ENCODE data around the gene ADH1C.
"Not testable (repeated sequence)": the region's sequence is repeated elsewhere in the genome, so short reads cannot be mapped to it uniquely, and the experiment has no call there.

The ADH1C gene

DNA sequence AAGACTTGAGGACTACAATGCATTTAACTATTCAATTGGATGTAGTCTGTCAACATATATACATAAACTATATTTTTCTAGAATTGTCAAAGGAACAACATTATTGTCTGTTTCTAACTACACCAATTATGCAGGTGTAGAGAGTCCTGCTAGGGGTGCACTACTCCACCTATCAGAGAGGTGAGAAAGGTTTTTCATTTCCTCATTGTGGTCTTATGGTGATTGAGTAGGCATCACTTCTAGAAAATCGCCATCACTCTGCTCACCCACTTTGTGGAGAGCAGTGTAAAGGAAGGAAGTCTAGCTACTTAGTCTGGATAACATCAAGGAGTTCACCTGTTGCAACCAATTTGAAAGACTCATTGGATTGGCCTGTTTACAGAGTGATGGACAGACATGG is 4.4 kb upstream of the ADH1C start:
- DNase-seq: no peak

GRCh38 chr4:99356149-99356548 is 3.6 kb upstream of the ADH1C start:
- DNase-seq: not testable (repeated sequence)

DNA sequence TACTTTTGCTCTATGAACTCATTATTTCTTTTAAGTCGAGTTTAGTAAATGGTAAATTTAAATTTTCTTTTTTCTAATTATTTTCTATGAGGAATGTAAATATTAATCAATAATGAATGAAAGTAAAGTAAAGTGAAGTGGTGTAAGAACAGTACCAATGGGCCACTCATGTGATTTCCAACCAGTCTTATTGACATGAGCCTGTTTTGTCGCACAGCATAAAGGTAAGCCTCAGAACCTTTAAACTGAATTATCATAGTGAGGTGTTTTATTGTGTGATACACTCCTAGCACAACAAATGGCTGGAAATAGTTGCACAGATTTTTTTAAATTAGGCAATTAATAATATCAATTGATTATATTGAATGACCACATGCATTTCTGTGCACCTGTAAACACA is 1.1 kb downstream of the ADH1C start:
- no peak for DNase-seq

GRCh38 chr4:99349338-99349737 is 3.2 kb downstream of the ADH1C start:
- no peak for DNase-seq

GRCh38 chr4:99342624-99343023 is 9.9 kb downstream of the ADH1C start:
- not testable (repeated sequence) for DNase-seq

DNA sequence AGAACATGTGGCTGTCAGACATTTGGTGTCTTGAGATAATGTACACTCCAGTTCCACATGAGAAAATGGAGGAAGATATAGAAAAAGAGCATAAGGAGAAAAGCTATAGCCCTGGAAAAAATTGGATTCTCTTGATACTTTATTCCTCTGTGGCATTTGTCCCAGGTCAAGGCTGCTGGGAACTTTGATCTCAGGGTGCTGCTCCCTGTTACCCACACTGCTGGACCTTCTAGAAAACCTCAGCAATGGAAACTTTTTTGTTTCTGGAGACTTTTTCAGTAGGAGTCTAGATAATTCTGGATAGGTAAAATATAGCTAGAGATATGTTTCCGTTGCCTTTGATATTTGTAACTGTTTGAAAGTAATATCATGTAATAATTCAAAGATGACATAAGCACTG is 11.1 kb downstream of the ADH1C start:
- no peak for DNase-seq

DNA sequence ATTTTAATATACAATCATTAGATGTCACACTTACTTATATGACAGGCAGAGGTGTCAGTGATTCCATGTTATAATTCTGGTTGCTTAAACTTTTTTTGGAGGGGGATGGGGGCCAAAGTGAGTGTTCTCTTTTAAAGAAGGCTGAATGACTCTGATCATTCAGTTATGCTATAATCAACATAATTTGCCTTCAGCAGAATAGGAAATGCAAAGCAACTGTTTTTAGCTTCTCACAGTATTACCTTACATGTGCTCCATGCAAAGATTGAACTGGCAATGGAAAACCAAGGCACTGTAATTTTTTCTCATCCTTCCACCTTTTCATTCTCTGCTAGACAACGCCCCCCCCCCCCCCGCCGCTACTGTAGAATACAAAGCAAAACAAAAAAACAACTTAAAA is 13.4 kb downstream of the ADH1C start:
- no peak for DNase-seq

- no peak for DNase-seq
Measured at GRCh38 chr4:99336553-99336952, 16.0 kb downstream of the ADH1C start.

DNA sequence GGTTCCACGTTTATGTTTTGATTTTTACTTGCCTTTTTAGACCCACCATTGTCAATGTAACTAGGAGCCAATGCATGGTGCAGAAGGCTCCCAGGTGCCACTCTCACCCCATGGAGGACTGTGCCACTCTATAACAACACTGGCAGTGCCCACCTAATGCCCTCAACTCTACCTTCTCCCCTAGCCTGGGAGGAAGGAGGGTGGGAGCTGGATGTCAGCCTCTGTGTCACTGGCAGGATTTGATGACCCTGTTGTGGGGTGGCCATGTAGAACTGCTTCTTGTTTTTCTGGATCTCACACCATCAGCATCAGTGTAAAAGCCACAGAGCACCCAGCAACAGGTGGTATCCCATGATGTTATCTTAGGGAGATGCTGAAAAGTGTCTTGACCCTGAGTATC is 17.7 kb downstream of the ADH1C start:
- no peak for DNase-seq

DNA sequence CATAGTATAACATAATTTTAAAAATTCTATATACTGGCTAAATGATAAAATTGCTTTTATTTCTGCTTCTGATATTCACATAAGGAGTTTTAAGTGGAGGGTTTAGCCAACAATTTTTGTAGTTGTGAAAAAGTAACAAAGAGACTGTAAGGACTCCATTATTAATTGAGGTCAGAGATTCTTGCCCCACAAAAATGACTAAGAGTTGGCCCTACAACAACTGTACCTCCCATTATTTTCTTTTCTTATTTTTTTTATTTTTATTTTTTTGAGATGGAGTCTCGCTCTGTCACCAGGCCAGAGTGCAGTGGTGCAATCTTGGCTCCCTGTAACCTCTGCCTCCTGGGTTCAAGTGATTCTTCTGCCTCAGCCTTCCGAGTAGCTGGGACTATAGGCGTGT is 21.9 kb downstream of the ADH1C start:
- no peak for DNase-seq

GRCh38 chr4:99329876-99330275 is 22.7 kb downstream of the ADH1C start:
- no peak for DNase-seq

DNA sequence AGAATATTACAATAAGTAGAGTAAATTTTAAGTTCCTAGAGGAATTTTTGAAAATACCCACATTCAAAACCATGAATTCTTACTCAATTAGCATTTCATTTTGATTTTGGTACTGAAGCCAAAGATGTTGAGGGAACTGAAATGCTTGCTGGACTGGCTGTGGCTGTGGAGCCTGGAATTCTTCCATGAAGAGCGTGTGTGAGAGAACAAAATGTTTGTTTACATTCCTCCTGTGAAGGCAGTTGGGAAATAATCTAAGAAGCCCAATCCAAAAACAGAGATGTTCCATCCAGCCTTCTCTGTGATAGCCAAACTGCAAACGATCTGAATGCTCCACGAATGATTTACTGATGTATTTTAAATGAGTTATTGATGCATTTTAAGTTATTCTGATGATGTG is 27.6 kb downstream of the ADH1C start:
- DNase-seq: no peak

- no peak for DNase-seq
Measured at GRCh38 chr4:99324361-99324760, 28.2 kb downstream of the ADH1C start.

- DNase-seq: no peak
Measured at GRCh38 chr4:99323756-99324155, 28.8 kb downstream of the ADH1C start.

DNA sequence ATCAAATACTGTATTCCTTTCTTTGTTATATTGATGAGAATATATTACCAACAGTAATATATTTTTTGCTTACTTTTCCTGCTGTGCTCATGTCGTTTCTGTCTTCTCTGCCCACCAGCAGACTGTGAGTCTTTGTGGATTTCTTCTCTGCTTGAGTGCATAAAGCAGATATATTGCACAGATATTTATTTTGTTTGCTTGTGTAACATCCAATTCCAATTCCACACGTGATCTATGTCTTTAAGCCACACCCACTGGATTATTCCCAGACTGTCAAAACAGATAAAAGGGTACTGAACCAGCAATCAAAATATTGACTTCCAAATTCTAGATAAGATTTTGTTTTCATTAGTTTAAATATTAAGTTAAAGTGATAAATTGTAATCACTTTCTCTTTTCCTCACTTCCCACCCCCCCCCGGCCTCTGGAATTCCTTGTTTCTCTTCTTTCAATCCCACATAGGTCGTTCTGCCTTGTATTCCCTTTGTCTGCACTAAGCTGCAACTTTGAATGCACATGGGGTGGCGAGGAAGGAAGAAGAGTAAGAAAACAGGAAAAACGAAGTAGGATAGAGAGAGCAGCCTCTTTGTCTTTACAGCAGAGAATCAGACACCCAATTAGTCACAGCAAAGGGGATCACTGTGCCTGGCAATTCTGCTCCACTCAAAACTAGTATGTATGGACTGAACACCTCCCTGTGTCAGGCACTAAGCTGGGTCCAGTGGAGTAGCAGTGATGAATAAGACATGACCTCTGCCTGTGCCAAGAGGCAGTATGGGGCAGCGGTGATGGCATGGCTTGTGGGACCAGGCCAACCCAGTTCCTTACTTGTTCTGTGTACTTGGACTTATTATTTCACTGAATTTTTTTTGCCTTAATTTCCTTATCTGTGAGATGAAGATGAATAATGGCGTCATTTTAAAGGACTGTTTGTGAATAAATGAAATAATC is 31.0 kb downstream of the ADH1C start, which contains the start of gene ADH1B:
TSS of gene ADH1B (minus strand) at position 161 of the 951 bp plus-strand sequence. CDS start at position 91, 70 bp downstream.
- no peak for DNase-seq

- not testable (repeated sequence) for DNase-seq
Measured at GRCh38 chr4:99317811-99318210, 34.7 kb downstream of the ADH1C start.

DNA sequence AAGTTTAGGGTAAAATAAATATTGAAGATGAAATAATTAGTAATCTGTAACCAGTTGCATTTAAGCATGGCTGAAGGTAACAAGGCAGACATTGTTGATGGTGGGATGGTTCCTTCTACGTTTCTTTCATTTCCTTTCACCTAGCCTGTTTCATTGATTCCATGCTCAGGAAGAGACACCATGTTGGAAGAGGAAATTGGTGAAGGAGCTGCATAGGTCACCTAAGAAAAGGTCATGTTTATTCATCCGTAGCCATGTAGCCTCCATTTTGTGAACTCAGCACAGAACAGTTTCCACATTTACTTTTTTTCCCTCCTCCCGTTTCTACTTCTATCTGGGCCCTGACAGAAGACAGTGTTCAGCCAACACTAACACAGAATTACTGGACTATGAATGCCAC is 35.2 kb downstream of the ADH1C start:
- no peak for DNase-seq

DNA sequence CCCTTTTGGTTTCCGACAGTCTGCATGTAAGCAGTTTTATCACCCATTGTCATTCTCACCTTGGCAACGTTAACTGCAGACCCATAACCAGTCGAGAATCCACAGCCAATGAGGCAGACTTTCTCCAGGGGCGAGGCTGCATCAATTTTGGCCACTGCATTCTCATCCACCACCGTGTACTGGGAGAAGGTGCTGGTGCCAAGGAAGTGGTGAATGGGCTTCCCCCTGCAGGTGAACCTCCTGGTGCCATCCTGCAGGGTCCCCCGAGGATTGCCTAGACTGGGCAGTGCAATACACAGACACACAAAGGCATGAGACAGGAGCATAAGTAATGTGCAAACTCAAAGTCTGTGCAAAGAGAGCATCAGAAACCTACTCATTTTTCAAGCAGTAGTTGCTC is 36.7 kb downstream of the ADH1C start:
- no peak for DNase-seq

GRCh38 chr4:99314211-99314610 is 38.3 kb downstream of the ADH1C start:
- DNase-seq: no peak

DNA sequence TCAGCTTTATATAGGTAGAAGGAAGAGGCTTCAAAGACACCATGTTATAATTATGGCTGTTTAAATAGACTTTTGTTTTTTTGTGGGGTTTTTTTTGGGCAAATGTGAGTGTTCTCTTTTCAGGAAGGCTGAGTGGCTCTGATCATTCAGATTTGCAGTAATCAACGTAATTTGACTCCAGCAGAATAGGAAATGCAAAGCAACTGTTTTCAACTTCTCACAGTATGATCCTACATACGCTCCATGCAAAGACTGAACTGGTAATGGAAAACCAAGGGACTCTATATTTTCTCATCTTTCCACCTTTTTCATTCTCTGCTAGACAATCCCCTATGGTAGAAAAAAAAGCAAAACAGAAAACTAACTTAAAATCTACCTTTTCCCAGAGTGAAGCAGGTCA is 42.2 kb downstream of the ADH1C start:
- DNase-seq: no peak

- no peak for DNase-seq
Measured at GRCh38 chr4:99305638-99306400, 46.7 kb downstream of the ADH1C start.

- no peak for DNase-seq
Measured at GRCh38 chr4:99301376-99302164, 51.0 kb downstream of the ADH1C start.

GRCh38 chr4:99300934-99301333 is 51.6 kb downstream of the ADH1C start:
- DNase-seq: no peak
